B cell (primary cell): Measurements from ENCODE around the gene TMPRSS11D. TPM values are rescaled to one million over a fixed set of nuclear protein-coding genes. Genes with fewer than 3 reads are reported as not detected.

Experiments
- ATAC-seq: fragments of 200-7000 bp; cut with Tn5 transposase; one replicate; pipeline ENCODE4 v1.10.0; 2021; ENCODE audit warnings: low read depth, mild to moderate bottlenecking, moderate number of reproducible peaks, moderate library complexity
- CTCF ChIA-PET: fragments of 350-600 bp; sonication (Branson Sonifier 250); formaldehyde crosslinking; loops from one replicate; lab custom pipeline; 2021; ENCODE audit warnings: antibody characterized with exemption, inconsistent platforms; lab: Charles Lee
- POLR2A ChIA-PET: fragments of 350-600 bp; sonication (Branson Sonifier 250); formaldehyde crosslinking; loops from one replicate; lab custom pipeline; 2021; ENCODE audit warnings: antibody characterized with exemption; lab: Charles Lee
- DNase-seq: peaks from one replicate; pipeline ENCODE4 v3.0.0; 2013
- H2AFZ ChIP-seq: 2 replicates; pipeline ENCODE4 v1.6.1; 2012; ENCODE audit warnings: mild to moderate bottlenecking, low read depth, low read length; ENCODE audit not compliant: insufficient read depth, poor library complexity, severe bottlenecking
- H3K27ac ChIP-seq, 2 donors: 1 replicate in 1 of 2; 2 replicates in 1 of 2; pipeline ENCODE4 v1.5.1; 2012 to 2013; ENCODE audit warnings: low read length in 2 of 2, mild to moderate bottlenecking in 2 of 2, moderate library complexity in 1 of 2
- H3K27me3 ChIP-seq, 4 experiments: fragments of 200-600 bp in 1 of 4; sonication (generic) in 1 of 4; replicated peaks in 1 of 4; 1 replicate in 2 of 4; 2 replicates in 2 of 4; pipeline versions ENCODE4 v1.6.1 to v1.7.0; 2013 to 2016; ENCODE audit warnings: low read length in 3 of 4, mild to moderate bottlenecking in 2 of 4, mixed read lengths in 1 of 4, moderate library complexity in 1 of 4; ENCODE audit not compliant: insufficient read depth in 4 of 4, control insufficient read depth in 3 of 4; ENCODE audit errors: control extremely low read depth in 1 of 4
- H3K36me3 ChIP-seq, 2 experiments: replicated peaks in 1 of 2; 1 replicate in 1 of 2; 2 replicates in 1 of 2; pipeline versions ENCODE4 v1.6.1 to v1.7.1; 2013; ENCODE audit warnings: low read length in 1 of 2; ENCODE audit not compliant: insufficient read depth in 2 of 2, control insufficient read depth in 1 of 2; ENCODE audit errors: control extremely low read depth in 1 of 2, extremely low read depth in 1 of 2
- H3K4me1 ChIP-seq, 2 donors: fragments of 200-600 bp in 1 of 2; sonication (generic) in 1 of 2; 1 replicate in 1 of 2; 2 replicates in 1 of 2; pipeline versions ENCODE4 v1.5.1 to v1.6.1; 2013 to 2017; ENCODE audit warnings: low read length in 2 of 2; ENCODE audit not compliant: control insufficient read depth in 2 of 2, insufficient read depth in 2 of 2
- H3K4me2 ChIP-seq: replicated peaks from 2 replicates; pipeline ENCODE3; 2012; ENCODE audit warnings: mild to moderate bottlenecking, low read depth, low read length; ENCODE audit not compliant: poor library complexity, severe bottlenecking
- H3K4me3 ChIP-seq, 5 experiments: fragments of 200-600 bp in 1 of 5; sonication (generic) in 1 of 5; 1 replicate in 3 of 5; 2 replicates in 2 of 5; pipeline versions ENCODE4 v1.5.1 to v1.7.0; 2011 to 2016; ENCODE audit warnings: low read length in 4 of 5, mild to moderate bottlenecking in 4 of 5, low read depth in 2 of 5, control low read depth in 1 of 5, moderate library complexity in 1 of 5; ENCODE audit not compliant: insufficient read depth in 1 of 5; ENCODE audit errors: control extremely low read depth in 1 of 5, extremely low read depth in 1 of 5
- H3K79me2 ChIP-seq: fragments of 200-600 bp; sonication (generic); one replicate; pipeline ENCODE4 v1.6.0; 2016; ENCODE audit warnings: low read length; ENCODE audit not compliant: control insufficient read depth, insufficient read depth
- H3K9ac ChIP-seq: fragments of 200-600 bp; sonication (generic); 2 replicates; pipeline ENCODE4 v1.6.1; 2017; ENCODE audit warnings: mild to moderate bottlenecking, low read length, moderate library complexity
- H3K9me3 ChIP-seq, 3 donors: one replicate each; pipeline versions ENCODE4 v1.6.1 to v1.7.1; 2013; ENCODE audit warnings: low read length in 2 of 3; ENCODE audit not compliant: control insufficient read depth in 2 of 3, insufficient read depth in 1 of 3; ENCODE audit errors: control extremely low read depth in 1 of 3
- H4K20me1 ChIP-seq: 2 replicates; pipeline ENCODE4 v1.6.0; 2012; ENCODE audit warnings: mild to moderate bottlenecking, low read length; ENCODE audit not compliant: insufficient read depth, control insufficient read depth, poor library complexity, severe bottlenecking
- H3K27ac Mint-ChIP-seq: one replicate; pipeline ENCODE4 v1.8.0; 2021; ENCODE audit warnings: mixed read lengths
- H3K27me3 Mint-ChIP-seq: one replicate; pipeline ENCODE4 v1.8.0; 2021; ENCODE audit warnings: mixed read lengths
- H3K4me1 Mint-ChIP-seq: one replicate; pipeline ENCODE4 v1.8.0; 2021; ENCODE audit warnings: mixed read lengths
- H3K4me3 Mint-ChIP-seq: one replicate; pipeline ENCODE4 v1.8.0; 2021; ENCODE audit warnings: mixed read lengths
- H3K9me3 Mint-ChIP-seq: one replicate; pipeline ENCODE4 v1.8.0; 2022; ENCODE audit warnings: mixed read lengths; ENCODE audit not compliant: insufficient read depth
- EZH2 ChIP-seq: IDR thresholded peaks from 2 replicates; pipeline ENCODE4 v1.6.1; 2012; ENCODE audit warnings: borderline replicate concordance, low read depth, mild to moderate bottlenecking, moderate library complexity, low read length; ENCODE audit not compliant: insufficient read depth, poor library complexity, severe bottlenecking
- WGBS: methylation state at CpG from one replicate; pipeline ENCODE4 v1.1.5; 2013; ENCODE audit warnings: missing lambda C conversion rate; ENCODE audit not compliant: insufficient coverage; 5-methylcytosine and 5-hydroxymethylcytosine counted together
- intact Hi-C: fragments of 100-400 bp; cut with micrococcal nuclease; formaldehyde crosslinking; loops from one replicate; pipeline ENCODE4 v1.10.0; 2022
- polyA plus RNA-seq: library from polyadenylated mRNA; depleted of rRNA; stranded (reverse); fragments of >200 nt; gene quantifications from 2 replicates; pipeline ENCODE4 v1.2.3, GENCODE V29; 2012
- total RNA-seq, 2 donors: library from RNA; stranded (reverse); fragments of 120-200 nt in 1 of 2; gene quantifications; 1 replicate in 1 of 2; 2 replicates in 1 of 2; pipeline versions ENCODE4 v1.2.3 to v1.2.4, GENCODE V29; 2013 to 2022
- TF ChIP-seq, protein P1 (sequence below): fragments of 200-600 bp; IDR thresholded peaks from one replicate; pipeline ENCODE4 v1.8.0; 2022; ENCODE audit warnings: antibody characterized with exemption, mild to moderate bottlenecking

TMPRSS11D gene
- total and polyA plus RNA-seq, 2 donors (not counting 1 experiment from before 2014, with no cell fraction given), result not detected

GRCh38 chr4:67861513-67861912, 22.3 kb downstream of the TMPRSS11D start:
- WGBS, result 54% methylated on average over 4 of the region's 6 CpGs
- DNase-seq (no peak), ATAC-seq (no peak)
- Histone ChIP-seq H3K4me2 (no peak overlapping the region), H3K27me3 (no peaks in the 10 kb centered on the region), H3K36me3 (no peaks in the 10 kb centered on the region), H2AFZ (no peak overlapping the region), H3K79me2 (no peaks in the 10 kb centered on the region), H4K20me1 (no peaks in the 10 kb centered on the region), H3K27ac (no peak overlapping the region), H3K9me3 (no peaks in the 10 kb centered on the region), H3K4me3 (no peak overlapping the region), H3K9ac (no peak overlapping the region), H3K4me1 (no peaks in the 10 kb centered on the region)
- TF ChIP-seq, protein P1, sequence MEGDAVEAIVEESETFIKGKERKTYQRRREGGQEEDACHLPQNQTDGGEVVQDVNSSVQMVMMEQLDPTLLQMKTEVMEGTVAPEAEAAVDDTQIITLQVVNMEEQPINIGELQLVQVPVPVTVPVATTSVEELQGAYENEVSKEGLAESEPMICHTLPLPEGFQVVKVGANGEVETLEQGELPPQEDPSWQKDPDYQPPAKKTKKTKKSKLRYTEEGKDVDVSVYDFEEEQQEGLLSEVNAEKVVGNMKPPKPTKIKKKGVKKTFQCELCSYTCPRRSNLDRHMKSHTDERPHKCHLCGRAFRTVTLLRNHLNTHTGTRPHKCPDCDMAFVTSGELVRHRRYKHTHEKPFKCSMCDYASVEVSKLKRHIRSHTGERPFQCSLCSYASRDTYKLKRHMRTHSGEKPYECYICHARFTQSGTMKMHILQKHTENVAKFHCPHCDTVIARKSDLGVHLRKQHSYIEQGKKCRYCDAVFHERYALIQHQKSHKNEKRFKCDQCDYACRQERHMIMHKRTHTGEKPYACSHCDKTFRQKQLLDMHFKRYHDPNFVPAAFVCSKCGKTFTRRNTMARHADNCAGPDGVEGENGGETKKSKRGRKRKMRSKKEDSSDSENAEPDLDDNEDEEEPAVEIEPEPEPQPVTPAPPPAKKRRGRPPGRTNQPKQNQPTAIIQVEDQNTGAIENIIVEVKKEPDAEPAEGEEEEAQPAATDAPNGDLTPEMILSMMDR, result no peak
- TF ChIP-seq EZH2, result no peak
- H3K4me3 Mint-ChIP-seq, result no peak overlapping the region
- no peaks in the 10 kb centered on the region for H3K4me1 Mint-ChIP-seq
- intact Hi-C loops, result no loop called here
- H3K27me3 Mint-ChIP-seq, result peaks cover 11% of the 10 kb centered on the region
- H3K9me3 Mint-ChIP-seq, result no peaks in the 10 kb centered on the region
- no peak overlapping the region for H3K27ac Mint-ChIP-seq
- CTCF ChIA-PET, result no interaction called here
- POLR2A ChIA-PET, result no interaction called here

- Histone ChIP-seq H3K9me3 (no peaks in the 10 kb centered on the region), H3K27ac (no peak overlapping the region), H3K36me3 (no peaks in the 10 kb centered on the region), H3K4me1 (no peaks in the 10 kb centered on the region), H2AFZ (no peak overlapping the region), H4K20me1 (no peaks in the 10 kb centered on the region), H3K4me3 (no peak overlapping the region), H3K9ac (no peak overlapping the region), H3K4me2 (no peak overlapping the region), H3K27me3 (no peaks in the 10 kb centered on the region), H3K79me2 (no peaks in the 10 kb centered on the region)
- Mint-ChIP-seq H3K4me3 (no peak overlapping the region), H3K9me3 (peaks cover 4% of the 10 kb centered on the region), H3K27ac (no peak overlapping the region), H3K4me1 (no peaks in the 10 kb centered on the region), H3K27me3 (peaks cover 17% of the 10 kb centered on the region)
- no CpG with 5 or more reads among the region's 2 CpGs for WGBS
- ChIA-PET POLR2A (no interaction called here), CTCF (no interaction called here)
- DNase-seq (no peak), ATAC-seq (no peak)
- intact Hi-C loops, result no loop called here
- TF ChIP-seq EZH2, result no peak
- TF ChIP-seq, protein P1, result no peak
Observed at GRCh38 chr4:67853336-67853735, 30.5 kb downstream of the TMPRSS11D start.
